Femur (tissue), 1 donor: ENCODE data around the gene NXPE1.

Source experiments
- DNase-seq: peaks from one replicate; pipeline ENCODE4 v3.0.0-alpha.2; 2017

NXPE1 gene

DNA sequence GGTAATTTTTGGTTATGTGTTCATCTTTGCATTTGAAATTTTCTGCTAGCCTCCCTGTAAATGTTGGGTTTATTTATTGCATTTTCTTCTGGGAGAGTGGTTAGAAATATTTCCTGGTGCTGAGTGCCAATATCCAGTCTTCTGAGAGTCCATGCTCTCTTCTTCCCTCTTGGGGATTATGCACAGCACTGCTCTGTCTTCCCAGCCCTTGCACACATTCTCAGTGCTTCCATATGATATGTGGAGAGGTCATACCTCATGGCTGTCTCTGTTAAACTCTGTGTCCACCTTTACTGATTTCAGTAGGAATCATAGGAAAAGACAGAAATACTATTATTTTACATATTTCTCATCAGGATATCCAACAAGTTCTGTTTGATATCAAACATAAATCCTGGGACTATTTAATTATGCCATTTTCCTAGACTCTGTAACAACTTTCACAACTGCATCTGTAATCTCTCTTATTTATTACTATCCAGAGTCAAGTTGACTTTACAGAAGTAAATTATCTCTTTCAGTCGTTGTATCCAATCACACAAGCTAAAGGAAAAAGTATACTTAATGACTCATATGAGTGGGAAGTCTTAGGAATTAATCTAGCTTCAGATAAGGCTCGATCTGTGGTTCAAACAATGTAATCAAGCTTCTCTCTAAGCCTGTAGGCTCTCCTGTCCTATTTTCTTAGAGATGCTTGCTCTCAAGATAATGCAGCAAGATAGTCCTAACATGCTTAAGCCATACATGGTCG is 2.7 kb upstream of the NXPE1 start:
- DNase-seq = no peak

DNA sequence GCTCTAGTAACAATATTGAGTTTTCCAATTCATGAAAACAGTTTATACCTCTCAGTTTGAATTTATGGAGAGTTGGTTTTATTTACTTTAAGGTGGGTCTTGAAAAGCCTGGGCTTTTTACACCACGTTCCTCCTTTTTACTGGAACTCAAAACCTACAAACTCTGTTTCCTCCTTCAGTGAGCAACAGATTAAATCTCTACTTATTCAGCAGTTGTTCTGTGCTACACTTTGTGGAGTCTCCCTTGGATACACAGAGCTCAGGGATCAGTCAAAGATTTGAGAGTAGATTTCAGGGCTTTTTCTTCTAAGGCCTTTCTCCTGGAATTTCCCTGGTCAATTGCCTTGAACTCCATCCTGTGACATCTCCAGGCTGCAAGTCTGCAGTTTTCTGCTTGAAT is 3.5 kb downstream of the NXPE1 start:
- no peak for DNase-seq

DNA sequence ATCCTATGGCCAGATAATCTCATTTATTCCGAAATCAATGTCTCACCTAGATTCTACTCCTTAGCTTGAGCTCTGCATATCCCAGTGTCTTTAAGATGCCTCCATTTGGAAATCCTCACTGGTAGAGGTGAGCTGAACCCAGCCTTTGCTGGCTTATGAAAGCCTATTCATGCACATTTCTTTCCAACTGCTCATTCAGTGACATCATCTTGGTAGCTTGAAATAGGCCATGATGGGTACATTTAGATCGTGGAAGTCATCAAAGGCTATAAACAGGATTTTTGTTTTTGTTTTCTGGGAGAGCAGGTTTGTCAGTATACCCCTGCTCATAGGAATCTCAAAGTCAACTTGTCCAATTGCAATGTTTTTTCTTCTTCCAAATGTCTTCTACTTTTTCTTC is 6.0 kb downstream of the NXPE1 start:
- no peak for DNase-seq

DNA sequence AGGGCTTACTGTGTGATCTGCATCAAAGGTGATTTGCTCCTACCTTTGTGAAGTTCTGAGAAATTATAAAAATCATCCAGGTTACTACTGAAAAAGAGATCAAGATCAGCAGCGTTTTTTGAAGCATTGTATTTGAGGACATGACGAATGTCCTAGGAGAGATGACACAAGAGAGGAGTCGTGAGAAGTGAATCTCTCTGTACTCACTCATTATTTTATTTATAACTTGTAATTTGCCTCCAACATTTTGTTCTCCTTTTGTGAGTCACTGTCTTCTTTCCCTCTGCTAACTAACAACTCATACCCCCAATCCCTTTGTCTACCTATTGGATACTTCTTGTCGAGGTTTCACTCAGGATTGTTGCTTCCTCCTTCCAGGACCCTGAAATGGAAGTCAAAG is 8.6 kb downstream of the NXPE1 start:
- DNase-seq = no peak

DNA sequence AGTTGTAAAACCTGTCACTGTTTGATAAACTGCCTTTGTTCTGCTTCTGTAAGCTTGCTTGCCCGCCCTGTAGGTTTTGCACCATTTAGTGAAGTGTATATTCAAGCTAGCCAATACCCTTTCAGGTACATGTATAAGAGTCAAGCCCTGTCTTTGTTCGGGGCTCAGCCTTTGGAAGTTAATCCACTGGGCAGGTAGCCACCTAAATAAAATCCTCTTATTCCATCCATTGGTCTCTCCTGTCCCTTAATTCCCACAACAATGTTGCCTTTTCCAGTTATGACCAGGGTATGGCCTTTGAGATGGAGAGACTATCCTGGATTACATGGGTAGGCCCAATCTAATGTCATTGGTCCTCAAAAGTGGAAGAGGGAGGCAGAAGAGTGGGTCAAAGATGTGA is 34.0 kb downstream of the NXPE1 start:
- no peak for DNase-seq

DNA sequence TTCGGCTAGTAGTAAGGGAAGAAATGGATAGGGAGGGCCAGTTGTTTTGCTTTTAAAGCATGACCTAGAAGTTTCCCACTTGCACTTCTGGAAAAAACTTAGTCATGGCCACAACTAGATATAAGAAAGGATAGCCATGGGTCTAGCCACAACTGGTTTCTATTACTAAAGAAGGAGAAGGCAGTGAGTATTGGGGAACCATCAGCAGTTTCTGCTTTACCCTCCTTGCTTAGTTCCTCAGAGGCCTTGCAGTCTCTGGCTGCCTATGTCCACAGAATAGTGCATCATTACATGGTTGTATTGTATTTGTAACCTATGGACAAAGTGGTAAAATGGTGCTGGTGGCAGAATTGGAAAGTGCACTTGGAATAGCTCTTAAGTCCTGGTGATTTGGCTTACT is 35.6 kb downstream of the NXPE1 start:
- DNase-seq = no peak

DNA sequence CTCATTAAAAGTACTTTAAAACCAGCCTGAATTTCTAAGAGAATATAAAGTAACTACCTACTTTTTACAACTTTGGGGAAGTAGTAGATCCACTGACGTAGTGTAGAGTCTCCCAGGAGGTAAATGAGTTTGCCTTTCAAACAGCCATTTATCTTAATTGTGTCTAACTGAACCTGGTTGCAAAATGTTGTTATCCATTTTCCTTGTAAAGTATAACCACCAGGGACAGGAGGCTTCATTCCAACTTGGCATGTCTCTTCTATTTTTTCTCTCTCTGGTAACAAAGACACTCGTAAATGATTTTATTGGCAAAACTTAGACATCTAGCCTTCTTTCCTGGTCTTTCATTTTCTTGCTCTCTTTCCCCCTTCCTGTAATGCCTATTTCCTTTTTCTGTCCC is 36.9 kb downstream of the NXPE1 start:
- no peak for DNase-seq

DNA sequence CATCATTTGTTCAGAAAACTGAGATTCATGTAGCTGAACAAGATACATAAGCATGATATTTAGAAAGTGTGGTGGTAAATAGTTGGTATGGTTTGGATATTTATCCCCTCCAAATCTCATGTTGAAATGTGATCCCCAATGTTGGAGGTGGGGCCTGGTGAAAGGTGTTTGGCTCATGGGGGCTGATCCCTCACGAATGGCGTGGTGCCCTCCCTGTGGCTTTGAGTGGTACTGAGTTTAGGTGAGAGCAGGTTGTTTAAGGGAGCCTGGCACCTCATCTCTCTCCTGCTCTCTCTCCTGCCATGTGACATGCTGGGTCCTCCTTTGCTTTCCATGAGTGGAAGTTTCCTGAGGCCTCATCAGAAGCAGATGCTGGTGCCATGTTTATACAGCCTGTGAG is 48.1 kb downstream of the NXPE1 start:
- no peak for DNase-seq

DNA sequence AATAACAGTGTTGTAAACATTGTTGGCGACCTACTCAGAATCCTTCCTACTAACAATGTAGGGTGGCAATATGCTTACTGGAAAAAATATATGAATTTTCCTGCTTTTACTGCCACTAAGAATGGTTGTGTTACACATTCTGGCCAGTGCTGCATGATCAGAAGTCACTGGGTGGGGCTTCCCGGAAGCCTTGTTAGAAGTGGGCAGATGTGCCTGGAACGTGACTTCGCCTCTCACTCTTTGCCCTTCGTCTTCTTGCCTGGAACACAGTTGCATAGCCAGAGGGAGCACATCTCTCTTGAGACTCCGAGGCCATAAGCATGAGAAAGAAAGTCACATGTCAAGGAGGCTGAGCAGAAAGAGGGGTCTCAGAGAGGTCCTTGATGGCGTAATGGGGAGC is 48.6 kb downstream of the NXPE1 start:
- DNase-seq = no peak

DNA sequence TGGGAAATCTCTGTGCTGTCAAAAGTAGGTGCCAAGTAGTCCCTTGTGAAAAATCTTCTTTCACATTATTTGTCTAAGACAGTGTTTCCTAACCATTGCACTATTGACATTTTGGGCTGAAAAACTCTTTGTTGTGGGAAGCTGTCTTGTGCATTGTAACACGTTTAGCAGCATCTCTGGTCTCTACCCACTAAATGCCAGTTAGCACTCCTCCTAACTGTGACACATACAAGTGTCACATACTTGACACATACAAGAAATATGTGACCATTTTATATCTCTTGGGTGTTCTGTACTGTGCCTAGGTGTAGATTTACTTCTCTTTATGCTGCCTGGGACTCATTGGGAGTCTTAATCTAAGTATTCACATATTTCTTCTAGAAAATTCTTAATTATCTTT is 57.8 kb downstream of the NXPE1 start:
- no peak for DNase-seq

DNA sequence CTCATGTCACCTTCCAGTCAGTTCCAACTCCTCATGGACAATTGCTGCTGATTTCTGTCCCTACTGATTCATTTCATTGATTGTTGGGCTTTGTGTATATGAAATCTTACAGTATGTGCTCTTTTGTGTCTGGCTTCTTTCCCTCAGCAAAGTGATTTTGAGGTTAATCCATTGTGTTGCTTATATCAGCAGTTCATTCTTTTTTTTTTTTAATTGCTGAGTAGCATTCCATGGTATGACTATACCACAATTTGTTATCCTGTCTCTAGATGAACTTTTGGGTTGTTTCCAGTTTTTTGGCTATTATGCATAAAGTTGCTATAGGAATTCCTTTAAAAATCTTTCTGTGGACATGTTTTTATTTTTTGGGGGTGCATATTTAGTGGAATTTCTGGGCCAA is 59.9 kb downstream of the NXPE1 start:
- DNase-seq = no peak

DNA sequence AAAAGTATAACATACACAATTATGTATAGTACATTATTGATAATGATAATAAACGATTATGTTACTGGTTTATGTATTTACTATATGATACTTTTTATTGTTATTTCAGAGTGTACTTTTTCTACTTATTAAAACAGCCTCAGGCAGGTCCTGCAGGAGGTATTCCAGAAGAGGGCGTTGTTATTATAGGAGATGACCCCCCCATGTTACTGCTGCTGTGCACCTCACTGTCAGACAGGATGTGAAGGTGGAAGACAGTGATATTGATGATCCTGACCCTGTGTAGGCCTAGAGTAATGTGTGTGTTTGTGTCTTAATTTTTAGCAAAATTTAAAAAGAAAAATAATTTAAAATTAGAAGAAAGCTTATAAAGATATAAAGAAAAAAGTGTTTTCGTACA is 62.8 kb downstream of the NXPE1 start:
- no peak for DNase-seq

DNA sequence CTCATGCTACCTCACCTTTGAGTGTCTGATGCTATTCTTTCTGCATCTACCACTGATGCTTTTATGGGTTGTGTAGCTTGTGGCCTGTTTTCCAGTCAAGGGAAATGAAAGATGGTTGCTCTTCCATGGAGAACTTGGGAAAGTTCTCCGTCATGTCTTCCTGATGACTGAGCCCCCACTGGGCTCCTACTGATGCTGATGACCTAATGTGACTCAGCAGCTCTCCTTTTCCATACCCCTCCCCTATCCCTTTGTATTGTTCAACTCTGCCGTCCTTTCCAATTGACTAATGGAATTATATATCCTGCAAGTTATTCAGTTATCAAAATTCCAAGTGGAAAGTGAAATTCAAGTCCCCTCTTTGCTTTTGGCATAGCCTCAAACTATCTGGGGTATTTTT is 75.8 kb downstream of the NXPE1 start:
- DNase-seq = no peak

DNA sequence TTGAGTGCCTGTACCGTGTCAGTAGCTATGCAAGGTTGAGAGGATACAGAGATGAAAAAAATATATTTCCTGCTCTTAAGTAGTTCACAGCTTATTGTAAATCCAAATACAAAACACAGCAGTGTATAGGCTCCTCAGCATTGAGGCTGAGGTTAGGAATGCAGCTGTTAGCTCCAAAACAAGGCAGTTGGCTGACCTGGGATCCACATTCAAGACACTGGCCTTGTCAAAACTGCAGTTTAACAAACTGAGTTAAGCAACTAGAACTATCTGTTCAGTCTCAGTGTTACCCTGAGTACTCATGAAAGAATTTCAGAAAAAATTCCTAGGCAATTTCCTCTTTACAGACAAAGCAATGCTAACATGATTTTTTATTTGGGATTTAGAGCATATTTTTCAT is 77.6 kb downstream of the NXPE1 start:
- no peak for DNase-seq

DNA sequence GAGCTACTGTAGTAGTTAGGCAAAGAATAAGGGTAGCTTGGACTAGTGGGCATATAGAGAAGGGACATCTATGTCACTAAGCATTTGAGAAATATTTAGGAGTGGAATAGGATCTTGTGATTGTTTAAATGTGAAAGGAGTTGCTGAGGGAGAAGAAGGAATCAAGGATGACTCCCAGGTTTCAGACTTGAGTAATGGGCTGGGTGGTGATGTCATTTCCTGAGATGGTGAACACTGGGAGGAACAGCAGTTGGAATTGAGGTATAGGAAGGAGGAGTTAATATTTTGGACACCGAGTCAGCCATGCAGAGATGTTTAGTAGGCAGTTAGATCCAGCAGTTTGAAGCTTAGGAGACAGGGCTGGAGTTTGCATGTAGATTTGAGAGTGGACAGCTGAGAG is 80.3 kb downstream of the NXPE1 start:
- no peak for DNase-seq

DNA sequence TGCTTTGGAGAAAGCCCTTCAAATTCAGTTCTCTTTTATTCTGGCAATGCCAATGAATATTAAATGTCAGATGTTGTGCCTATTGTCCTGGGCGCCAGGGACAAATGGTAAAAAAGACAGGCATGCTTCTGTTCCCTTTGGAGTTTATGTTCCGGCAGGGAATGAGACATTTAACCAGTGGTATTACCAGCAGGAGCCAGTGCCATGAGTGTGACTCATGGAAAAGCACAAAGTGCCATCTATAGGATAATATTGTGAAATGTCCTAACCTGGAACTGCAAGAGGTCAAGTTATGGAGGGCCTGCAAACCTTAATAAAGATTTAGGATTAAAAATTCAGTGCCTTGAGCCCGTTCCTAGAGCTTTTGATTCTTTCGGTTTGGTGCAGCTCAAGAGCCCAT is 80.9 kb downstream of the NXPE1 start:
- no peak for DNase-seq

DNA sequence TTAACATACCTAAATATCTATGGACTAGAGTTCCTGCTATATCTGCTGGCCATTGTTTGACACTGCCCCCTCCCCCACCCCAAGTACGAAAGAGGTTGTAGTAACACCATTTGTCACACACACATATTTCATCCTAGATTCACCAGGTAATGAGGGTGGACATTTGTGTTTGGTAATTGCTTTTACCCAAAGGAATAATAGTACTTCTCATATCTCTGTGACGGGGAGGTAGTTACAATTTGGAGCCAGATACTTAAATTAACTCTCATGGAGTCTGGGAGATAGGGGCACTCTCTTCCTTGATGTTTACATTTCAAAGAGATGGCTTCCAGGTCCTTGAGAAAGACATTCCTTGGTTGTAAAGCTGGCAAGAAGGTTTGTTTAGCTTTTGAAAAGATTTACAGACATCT is 81.7 kb downstream of the NXPE1 start:
- DNase-seq = no peak

DNA sequence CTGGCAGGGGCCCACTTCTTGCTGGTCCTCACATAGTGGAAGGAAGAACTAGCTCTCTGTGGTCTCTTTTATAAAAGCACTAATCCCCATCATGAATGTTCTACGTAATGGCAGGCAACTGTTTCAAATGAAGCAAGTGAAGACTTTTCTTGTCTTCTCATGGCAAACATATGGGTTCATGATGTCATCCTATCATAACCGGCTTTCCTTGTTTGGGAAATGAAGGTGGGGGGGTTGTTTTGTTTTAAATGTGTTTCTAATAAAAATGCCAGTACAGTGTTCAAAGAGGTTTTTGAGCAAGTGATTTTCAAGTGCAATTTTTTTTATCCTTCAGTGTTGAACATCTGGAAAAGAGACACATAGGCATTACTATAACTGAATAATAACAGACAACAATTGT is 87.0 kb downstream of the NXPE1 start:
- DNase-seq = no peak
